Kidney glomerular epithelial cell (primary cell): ENCODE results near the gene ZBTB5.
"Not testable (repeated sequence)": the region's sequence is repeated elsewhere in the genome, so short reads cannot be mapped to it uniquely, and the experiment has no call there.

Experiments used
- DNase-seq: peaks from one replicate; lab custom pipeline; 2025; lab: John Stamatoyannopoulos, UW

Gene ZBTB5, protein sequence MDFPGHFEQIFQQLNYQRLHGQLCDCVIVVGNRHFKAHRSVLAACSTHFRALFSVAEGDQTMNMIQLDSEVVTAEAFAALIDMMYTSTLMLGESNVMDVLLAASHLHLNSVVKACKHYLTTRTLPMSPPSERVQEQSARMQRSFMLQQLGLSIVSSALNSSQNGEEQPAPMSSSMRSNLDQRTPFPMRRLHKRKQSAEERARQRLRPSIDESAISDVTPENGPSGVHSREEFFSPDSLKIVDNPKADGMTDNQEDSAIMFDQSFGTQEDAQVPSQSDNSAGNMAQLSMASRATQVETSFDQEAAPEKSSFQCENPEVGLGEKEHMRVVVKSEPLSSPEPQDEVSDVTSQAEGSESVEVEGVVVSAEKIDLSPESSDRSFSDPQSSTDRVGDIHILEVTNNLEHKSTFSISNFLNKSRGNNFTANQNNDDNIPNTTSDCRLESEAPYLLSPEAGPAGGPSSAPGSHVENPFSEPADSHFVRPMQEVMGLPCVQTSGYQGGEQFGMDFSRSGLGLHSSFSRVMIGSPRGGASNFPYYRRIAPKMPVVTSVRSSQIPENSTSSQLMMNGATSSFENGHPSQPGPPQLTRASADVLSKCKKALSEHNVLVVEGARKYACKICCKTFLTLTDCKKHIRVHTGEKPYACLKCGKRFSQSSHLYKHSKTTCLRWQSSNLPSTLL

DNA sequence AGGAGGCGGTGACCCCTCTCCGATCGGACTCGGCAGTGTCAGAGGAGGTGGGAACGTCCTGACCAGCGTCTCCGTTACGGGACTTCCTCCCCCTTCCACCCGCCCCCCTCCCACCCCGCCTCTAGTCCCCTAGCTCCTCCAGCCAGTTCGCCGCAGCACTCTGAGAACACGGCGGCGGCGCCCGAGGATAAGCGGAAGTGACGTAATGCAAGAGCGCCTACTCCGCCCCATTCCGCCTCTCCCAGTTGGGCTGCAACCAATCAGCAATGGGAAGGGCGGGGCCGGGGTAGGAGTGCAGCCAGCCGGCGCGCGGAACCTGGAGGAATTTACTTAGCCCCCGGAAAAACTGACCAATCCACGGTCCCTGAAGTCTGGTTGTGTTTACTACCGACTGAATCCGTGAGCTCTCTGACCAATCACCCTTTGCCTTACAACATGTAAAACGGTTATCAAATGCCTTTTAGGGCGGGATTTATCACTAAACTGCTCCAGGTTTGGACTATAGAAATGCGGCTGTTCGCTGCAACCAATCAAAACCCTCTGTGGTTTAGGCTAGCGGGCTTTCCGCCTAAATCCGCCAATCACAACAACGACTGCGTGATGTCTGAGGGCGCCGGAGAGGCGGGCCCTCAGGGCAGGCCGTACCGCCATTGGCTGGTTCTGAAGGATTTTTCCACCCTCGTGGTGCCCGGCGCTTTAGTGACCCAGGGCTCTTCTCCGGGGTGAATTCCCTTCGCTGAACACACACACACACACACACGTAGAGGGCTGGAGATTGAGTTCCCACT, at the start of gene ZBTB5:
ZBTB5 (minus strand) TSS at position 202 of the 788 bp plus-strand sequence. CDS start 22,899 bp downstream, outside the sequence.
- DNase-seq, result peak; percentile 100

DNA sequence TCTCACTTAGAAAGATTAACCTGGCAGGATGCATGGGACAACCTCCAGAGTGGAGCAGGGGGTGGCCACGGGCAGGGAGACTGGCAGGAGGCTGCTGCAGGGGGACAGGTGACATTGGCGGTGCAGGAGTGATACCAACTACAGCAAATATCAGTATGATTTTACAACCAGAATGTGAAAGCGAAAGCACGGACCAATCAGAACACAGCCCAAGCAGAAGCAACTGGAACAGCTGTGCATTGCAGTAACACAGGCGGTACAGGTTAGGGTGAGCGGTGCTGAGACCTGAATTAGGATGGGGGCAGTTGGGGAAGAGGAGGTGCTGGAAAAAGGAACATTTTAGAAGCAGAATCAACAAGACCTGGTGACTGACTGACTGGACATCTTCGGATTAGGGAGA, 49.7 kb upstream of the ZBTB5 start:
- DNase-seq, result no peak

DNA sequence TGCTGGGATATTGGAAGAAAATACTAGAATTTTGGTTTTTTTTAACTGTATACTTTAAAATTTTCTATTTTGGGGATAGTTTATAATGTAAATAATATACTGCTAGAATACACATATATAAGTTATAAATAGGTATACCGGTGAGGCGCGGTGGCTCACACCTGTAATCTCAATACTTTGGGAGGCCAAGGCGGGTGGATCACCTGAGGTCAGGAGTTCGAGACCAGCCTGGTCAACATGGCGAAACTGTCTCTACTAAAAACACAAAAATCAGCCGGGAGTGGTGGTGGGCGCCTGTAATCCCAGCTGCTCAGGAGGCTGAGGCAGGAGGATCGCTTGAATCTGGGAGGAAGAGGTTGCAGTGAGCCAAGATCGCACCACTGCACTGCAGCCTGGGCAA, 49.2 kb upstream of the ZBTB5 start:
- DNase-seq, result not testable (repeated sequence)

DNA sequence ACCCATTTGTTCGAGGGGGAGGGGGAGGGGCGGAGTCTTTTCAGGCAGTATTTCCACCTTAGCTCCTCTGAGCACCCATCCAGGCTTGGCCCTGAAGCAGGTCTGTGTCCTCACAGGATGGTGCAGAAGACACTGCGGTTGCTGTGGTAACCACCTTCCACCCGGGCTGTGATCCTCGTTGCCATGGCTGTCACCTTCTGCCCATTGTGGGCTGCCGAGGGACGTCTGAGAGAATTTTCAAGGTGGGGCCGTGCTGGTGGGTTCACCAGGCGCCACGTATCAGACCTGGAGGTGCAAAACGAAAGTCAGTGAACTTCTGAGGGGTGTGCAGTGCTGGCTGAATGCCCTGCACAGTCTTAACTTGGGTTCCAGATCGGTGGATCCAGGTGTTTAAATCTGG, 47.2 kb upstream of the ZBTB5 start:
- DNase-seq, result no peak

DNA sequence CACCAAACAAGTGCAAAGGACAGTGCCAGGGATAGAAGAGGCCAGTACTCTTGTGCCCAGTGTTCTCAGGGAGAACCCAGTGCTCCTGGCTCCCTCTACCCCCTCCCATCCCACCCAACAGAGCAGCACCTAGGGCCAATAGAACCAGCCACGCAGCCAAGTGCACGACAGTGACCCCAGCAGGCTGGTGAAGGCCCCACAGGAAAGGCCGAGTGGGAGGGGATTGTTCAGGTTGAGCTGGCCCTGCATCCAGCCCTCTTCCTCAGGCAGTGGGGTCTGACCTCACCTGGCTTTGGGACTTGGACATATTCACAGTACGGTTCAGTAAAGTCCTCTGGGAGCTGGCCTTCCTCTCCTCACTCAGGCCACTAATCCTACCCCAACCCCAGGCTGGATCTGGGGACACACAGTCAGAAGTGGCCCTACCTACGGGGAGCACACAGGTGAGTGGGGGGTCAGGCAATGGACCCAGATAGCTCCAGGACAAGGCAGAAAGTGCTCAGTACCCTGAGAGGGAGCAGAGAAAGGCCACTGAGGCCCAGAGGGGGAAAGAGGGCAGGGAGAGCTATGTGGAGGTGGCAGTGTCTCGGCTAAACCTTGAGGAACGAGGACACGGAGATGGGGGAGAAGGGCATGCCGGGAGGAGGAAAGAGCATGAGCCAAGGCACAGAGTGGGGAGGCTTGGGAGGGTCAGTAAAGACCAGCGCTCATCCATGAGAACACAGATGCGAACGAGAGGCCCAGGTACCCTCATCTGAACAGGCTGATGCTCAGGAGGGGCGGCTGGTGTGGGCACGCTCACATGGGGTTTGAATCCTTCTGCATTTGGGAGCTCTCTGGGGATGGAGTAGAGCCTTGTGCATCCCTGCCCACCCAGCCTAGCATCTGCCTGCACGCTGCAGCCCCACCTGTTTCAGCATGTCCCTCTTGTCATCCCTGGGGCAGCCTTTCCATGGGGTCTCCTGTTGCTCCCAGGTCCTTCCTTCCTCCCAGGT, 46.1 kb upstream of the ZBTB5 start:
- peak; percentile 3 for DNase-seq

DNA sequence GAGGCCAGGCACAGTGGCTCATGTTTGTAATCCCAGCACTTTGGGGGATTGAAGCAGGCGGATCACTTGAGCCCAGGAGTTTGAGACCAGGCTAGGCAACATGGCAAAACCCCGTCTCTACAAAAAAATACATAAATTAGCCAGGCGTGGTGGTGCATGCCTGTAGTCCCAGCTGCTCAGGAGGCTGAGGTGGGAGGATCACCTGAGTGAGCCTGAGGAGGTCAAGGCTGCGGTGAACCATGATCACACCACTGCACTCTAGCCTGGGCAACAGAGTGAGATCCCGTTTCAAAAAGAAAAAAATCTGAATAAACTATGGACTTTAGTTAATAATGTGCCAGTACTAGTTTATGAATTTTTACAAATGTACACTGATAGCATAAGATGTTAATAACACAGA, 44.8 kb upstream of the ZBTB5 start:
- not testable (repeated sequence) for DNase-seq

DNA sequence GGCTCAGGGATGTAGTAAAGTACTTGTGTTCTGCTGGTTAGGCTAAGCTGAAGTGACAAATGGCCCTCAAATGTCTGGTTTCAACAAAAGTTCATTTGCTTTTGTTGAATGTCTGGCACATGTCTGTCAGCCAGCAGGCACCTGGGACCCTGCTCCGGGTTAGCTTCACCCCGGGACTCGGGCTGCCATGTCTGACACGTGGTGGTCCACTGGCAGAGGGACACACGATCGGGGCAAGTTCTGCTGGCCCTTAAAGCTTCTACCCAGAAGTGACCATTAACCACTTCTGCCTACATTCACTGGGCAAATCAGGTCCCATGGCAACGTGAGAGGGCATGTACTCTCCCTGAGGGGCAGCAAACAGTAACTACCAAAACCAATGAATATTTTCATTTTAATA, 44.3 kb upstream of the ZBTB5 start:
- no peak for DNase-seq

DNA sequence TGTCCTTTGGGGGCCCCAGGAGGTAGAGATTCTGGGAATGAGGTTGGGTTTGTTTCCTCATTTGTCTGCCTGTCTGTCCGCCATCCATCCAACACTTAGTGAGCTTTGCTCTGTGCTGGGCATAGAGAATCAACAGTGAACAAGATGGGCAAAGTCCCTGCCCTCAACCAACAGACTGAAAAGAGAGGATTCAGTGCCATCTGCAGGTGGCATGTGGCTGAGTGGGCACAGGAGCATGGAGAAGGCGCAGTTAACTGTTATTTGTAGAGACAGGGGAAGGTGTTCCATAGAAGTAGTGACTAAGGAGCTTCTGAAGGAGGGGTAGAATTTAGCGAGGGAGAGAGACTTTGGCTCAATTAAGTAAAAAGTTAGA, 43.6 kb upstream of the ZBTB5 start:
- DNase-seq, result no peak

DNA sequence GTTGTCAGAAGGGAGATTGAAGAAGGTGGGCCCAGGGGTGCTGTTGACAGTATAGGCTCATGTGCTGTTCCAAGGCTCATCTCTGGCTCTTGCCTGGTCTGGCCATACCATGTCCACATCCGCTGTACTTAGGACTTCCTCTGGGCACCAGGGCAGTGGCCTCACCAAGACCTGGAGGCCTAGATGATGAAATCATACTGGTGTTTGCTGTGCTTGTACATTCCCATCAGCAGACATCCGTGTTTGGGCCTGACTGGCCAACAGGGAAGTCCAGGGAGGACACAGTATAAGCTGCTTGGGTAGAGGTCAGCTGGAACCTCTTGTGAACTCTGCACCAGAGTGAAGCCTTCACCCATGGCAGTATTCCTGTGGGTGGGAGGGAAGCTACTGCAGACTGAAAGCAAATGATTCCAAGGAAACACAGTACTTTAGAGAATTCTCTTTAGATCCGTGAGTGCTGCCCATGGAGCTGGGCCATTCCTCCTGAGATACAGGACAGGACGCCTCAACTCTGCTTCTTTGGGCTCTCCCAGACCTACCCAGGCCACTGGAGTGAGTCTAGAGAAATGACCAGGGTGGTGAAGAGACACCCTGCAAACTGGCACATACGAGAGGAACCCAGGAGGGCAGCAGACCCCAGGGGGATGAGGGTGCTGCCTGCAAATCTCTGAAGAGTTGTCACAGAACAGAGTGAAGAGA, 43.0 kb upstream of the ZBTB5 start:
- no peak for DNase-seq

DNA sequence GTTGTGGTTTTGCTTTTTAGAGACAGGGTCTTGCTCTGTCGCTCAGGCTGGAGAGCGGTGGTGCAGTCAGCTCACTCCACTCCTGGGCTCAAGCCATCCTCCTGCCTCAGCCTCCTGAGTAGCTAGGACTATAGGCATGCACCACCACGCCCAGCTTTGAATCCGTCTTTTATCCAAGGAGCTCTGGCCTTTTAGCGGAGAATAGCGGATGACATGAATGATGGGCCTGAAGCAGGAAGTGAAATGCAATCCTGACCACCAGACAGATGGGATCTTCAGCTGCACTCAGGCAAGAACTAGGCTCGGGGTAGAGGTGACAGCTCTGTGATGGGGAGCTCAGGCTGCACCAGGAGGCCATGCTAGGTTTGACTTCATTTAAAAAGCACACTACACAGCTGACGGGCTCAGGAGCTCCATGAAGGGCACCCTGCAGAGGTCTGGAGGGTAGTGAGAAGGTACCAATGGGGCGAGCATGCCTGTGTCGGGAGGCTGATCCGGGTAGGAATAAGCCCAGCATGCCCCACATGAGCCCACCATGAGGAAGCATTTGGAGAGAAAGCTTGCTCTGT, 42.4 kb upstream of the ZBTB5 start:
- no peak for DNase-seq

DNA sequence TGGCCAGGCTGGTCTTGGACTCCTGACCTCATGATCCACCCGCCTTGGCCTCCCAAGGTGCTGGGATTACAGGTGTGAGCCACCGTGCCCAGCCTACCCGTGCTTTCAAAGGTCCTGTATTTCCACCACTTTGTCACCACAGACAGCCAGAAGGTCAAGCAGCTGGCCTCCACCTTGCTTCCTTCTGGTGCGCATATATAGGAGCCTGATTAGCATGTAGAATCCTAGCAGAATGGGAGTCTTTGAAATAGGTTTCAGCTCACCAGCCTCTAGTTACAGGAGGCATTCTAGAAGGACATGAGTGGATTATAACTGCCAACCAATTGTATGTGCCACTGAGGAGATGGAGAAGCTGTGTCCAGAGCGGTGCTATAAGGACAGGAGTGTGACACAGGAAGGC, 39.4 kb upstream of the ZBTB5 start:
- DNase-seq, result no peak

DNA sequence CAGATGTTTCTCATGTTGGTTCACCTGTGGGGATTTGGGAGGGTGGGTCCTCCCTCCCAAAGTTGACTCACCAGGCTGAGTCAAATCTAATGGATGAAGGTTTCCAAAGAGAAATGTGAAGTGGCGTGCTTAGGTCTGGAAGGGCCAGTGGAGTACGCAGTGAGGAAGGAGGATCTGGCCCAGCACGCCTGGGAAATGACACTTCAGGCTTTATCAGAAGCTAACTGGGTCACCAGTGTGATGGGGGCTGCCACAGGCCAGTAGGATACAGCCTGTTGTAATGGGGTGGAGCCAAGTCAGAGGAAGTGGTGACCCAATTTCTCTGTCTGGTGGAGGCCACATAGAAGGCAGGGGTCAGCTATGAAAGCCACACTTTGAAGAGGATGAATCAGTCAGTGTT, 38.5 kb upstream of the ZBTB5 start:
- DNase-seq, result no peak

DNA sequence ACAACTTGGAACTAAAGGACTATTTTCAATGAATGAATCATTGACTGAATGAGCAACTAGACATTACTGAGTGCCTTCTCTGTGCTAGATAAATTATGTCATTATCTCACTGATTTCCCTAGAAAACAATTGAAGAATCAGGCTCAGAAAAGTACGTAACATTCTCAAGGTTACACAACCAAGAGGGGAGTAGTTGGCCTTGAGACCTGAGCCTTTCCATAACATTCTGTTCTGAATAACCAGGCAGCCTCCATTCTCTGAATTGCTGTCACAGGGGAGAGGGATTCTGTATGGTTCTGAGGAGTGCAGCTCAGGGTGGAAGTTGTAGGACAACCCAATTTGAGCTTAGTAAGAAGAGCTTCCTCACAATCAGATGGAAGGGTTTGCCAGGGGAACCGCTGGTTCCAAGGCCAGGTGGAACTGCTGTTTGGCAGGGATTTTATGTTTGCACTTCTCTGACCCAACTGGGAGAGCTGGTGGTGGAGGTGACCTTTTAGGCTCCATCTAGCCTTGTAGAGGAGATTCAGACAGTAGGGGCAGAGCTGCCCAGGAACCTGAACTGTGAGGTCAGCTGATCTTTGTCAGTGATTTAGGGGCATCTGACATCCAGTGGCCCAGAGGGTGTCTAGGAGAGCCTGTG, 36.8 kb upstream of the ZBTB5 start:
- DNase-seq, result no peak

DNA sequence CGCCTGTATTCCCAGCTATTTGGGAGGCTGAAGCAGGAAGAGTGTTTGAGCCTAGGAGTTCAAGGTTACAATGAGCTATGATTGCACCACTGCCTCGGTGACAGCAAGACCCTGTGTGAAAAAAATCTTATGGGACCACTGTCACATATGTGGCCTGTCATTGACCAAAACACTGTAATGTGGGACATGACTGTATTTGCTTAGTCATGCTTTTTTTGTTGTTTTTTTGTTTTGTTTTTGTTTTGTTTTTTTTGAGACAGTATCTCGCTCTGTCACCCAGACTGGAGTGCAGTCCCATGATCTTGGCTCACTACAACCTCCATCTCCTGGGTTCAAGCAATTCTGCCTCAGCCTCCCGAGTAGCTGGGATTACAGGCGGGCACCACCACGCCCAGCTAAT, 34.0 kb upstream of the ZBTB5 start:
- DNase-seq, result no peak

DNA sequence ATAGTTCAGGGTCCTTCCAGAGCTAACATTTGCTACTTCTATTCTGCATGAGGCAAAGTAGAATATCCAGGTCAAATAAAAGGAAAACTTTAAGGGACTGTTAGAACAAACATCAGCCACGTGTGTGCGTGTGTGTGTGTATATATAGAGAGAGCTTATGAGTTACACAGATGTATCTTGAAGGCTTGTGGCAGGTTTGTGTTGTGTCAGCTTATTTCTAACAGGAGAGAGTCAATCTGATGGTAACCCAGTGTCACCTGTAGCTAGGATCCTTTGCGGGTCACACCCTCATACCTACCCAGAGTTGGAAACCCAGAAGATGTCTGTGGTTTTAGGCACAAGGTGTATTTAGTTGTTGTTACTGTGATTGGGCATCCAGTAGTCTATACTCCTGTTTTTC, 33.2 kb upstream of the ZBTB5 start:
- no peak for DNase-seq

DNA sequence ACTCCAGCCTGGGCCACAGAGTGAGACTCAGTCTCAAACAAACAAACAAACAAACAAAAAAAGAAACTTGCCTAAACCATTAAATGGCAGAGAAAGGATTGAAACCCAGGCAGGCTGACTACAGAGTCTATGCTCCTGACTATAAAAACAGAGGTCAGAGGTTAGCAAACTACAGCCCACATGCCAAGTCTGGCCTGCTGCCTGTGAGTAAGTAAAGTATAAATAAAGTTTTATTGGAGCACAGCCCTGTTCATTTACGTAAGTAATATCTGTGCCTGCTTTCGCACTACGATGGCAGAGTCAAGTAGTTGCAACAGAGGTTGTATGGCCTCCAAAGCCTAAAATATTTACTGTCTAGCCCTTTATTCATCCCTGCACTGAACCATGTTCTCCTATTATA, 32.1 kb upstream of the ZBTB5 start:
- no peak for DNase-seq

DNA sequence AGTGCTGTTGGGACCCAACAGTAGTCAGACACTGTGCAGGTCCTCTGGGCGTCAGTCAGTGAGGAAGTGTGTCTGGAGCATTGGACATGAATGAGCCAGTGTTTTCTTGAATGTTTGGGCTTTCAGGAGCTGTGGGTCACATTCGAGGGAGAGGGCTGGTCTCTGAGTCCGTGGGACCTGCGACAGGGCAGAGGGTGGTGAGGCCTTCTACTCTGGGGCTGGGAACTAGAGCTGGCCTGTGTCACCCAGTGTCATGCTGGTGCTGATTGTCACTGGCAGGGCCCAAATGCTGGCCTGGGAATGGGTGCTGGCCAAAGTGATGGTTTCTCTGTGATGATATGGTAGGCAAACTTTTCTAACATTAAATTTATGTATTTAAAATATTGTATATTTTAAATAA, 30.8 kb upstream of the ZBTB5 start:
- no peak for DNase-seq

DNA sequence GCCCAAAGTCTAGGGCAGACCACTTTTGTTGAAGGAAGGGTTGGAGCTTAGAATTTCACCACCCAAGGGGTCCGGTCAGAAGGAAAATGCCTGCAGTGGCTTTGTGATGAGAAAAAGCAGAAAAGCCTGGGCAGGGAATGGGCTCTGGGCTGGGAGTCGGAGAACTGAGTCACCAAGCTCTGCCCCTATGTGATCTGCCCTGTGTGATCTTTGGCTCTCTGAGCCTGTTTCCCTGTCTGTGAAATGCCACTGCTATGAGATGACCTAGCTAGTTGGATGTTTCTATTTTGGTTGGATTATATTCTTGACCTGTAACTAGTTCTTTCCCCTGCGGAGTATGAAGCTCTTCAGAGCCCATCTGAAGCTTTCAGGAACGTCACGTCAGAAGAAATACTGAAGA, 30.3 kb upstream of the ZBTB5 start:
- DNase-seq, result no peak

DNA sequence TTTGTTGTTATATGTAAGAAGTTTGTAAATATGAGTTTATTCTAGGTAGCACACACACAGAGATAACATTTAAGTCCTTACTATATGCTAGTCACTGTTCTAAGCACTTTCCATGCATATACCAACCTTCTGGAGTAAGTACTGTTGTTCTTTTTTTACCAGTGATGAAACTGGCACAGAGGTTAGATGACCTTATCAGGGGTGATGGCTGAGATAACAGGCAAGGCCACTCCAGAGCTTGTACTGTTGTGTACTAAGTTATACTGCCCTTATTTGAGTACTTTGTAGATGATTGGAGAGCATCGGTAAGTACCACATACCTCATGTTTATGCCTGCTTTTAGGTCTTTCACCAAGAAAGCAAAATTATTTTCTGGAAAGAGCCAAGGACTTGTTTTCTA, 26.7 kb upstream of the ZBTB5 start:
- no peak for DNase-seq
